ENCODE measurements around the gene ARFGEF2.
"Not testable (repeated sequence)": the region's sequence is repeated elsewhere in the genome, so short reads cannot be mapped to it uniquely, and the experiment has no call there.

Gene ARFGEF2

GRCh38 chr20:48880331-48880730, 41.2 kb upstream of the ARFGEF2 start:
- no peak for DNase-seq (ENCODE audit: low read depth)
- no peak for TF ChIP-seq CTCF (IDR thresholded peaks at IDR 0.05; ENCODE audit: low read length, missing control alignments)
- H3K4me3 ChIP-seq (replicated peaks; ENCODE audit: low read depth, low read length) = no peak overlapping the region

GRCh38 chr20:48880981-48881657, 40.4 kb upstream of the ARFGEF2 start:
- no peak for TF ChIP-seq CTCF (IDR thresholded peaks at IDR 0.05; ENCODE audit: low read length, missing control alignments)
- DNase-seq (ENCODE audit: low read depth) = peak; percentile 45
- no peak overlapping the region for H3K4me3 ChIP-seq (replicated peaks; ENCODE audit: low read depth, low read length)

GRCh38 chr20:48885237-48885636, 36.3 kb upstream of the ARFGEF2 start:
- no peak overlapping the region for H3K4me3 ChIP-seq (replicated peaks; ENCODE audit: low read depth, low read length)
- no peak for TF ChIP-seq CTCF (IDR thresholded peaks at IDR 0.05; ENCODE audit: low read length, missing control alignments)
- DNase-seq (ENCODE audit: low read depth) = no peak

- DNase-seq (ENCODE audit: low read depth) = no peak
- no peak overlapping the region for H3K4me3 ChIP-seq (replicated peaks; ENCODE audit: low read depth, low read length)
- no peak for TF ChIP-seq CTCF (IDR thresholded peaks at IDR 0.05; ENCODE audit: low read length, missing control alignments)
Measured at GRCh38 chr20:48886194-48886593, 35.3 kb upstream of the ARFGEF2 start.

- no peak overlapping the region for H3K4me3 ChIP-seq (replicated peaks; ENCODE audit: low read depth, low read length)
- no peak for DNase-seq (ENCODE audit: low read depth)
- no peak for TF ChIP-seq CTCF (IDR thresholded peaks at IDR 0.05; ENCODE audit: low read length, missing control alignments)
Measured at GRCh38 chr20:48886811-48887210, 34.7 kb upstream of the ARFGEF2 start.

- DNase-seq (ENCODE audit: low read depth); H3K4me3 ChIP-seq (replicated peaks; ENCODE audit: low read depth, low read length): not testable (repeated sequence)
Measured at GRCh38 chr20:48888517-48888916, 33.0 kb upstream of the ARFGEF2 start.

- H3K4me3 ChIP-seq (replicated peaks; ENCODE audit: low read depth, low read length) = no peak overlapping the region
- no peak for TF ChIP-seq CTCF (IDR thresholded peaks at IDR 0.05; ENCODE audit: low read length, missing control alignments)
- no peak for DNase-seq (ENCODE audit: low read depth)
Measured at GRCh38 chr20:48889140-48889790, 32.2 kb upstream of the ARFGEF2 start.
